Activated CD8-positive, alpha-beta memory T cell treated with anti-CD3 and anti-CD28 coated beads for 24 hours (primary cell): ENCODE results near the gene CD6.

Source experiments
- DNase-seq: peaks from one replicate; pipeline ENCODE4 v3.0.0-alpha.2; 2020

The CD6 gene

DNA sequence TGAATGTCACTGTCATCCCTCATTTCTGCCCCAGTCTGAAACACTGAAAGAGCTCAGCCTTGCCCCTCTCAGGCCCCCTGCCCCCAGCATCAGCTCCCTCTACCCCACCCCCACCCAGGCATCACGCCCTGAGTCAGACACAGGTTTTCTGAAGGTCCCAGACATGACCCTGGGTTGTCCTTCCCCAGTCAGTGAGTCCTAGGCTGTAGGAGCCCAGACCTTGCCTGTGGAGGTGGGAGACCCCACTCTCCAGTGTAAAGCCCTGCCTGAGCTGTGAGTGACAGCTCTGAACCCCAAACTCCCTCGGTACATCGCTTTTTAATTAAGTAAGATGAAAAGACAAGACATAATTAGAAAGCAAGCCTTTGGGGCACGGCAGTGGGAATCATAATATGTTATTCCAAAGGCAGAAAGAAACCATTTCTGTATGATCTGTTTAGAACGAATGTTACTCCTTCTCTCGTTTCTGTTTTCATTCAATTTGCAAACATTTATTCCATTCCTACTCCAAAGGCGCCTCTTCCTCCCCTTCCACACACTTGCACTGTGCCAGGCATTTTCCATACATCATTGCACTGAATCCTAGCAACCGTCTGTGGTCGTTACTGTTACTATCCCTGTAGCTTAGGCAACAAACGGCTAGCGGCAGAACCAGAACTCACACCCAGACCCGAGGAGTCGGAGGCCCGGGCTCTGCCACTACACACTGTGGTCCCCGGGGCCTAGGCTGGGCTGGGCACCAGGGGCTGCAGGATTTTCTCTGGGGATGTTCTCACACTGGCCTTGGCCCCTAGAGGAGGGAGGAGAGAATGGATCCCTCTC lies 63.4 kb downstream of the CD6 start:
- DNase-seq: no peak

GRCh38 chr11:61035526-61035835 lies 64.0 kb downstream of the CD6 start:
- no peak for DNase-seq

- DNase-seq: no peak
These were observed 66.1 kb downstream of the CD6 start for GRCh38 chr11:61037441-61038093.

- DNase-seq: no peak
These were observed 68.4 kb downstream of the CD6 start for GRCh38 chr11:61039916-61040315.

GRCh38 chr11:61041755-61042518 lies 70.5 kb downstream of the CD6 start:
- DNase-seq: peak; percentile 83

GRCh38 chr11:61042537-61042936 lies 71.1 kb downstream of the CD6 start:
- DNase-seq: no peak

DNA sequence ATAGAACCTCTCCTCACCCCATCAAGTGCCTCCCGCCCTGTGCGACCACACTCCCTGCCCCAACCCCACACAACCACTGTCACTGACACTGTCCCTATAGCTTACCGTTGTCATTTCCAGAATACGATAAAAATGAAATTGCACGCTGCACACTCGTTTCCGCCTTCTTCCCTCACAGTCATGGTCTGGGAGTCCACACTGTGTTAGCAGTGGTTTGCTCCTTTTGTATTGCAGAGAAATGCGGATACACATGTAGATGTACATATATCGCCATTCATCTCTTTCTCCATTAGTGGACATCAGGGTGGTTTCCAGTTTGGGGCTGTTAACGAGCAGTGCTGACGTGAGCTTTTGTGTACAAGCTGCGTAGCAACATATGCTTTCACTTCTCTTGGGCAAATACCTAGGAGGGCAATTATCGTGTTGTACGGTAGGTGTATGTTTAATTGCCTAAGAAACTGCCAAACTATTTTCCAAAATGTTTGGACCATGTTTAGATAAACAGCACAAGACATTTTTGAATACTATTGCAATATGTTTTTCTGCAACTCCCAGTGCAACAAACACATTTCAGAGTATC lies 71.6 kb downstream of the CD6 start:
- DNase-seq: no peak

- DNase-seq: no peak
These were observed 73.8 kb downstream of the CD6 start for GRCh38 chr11:61045271-61045670.

DNA sequence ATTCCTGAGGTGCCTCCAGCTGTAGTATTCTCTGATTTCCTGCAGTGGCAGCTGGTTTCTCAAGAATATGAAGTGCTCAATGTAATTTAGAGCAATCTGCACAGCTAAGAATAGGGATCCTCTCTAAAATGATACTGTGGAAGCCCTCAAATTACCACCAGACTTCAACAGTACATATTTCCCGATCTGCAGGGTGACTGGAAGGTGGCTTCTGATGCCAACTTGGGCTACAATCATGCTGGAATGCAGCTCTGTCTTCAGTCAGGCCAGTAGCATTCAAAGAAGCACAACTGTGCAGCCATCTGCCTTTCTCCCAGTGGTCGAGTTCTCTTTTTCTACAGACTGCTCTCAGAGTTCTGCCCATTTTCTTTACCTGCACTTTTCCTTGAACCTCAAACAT lies 75.4 kb downstream of the CD6 start:
- DNase-seq: no peak

- DNase-seq: no peak
These were observed 77.0 kb downstream of the CD6 start for GRCh38 chr11:61048368-61049062.

DNA sequence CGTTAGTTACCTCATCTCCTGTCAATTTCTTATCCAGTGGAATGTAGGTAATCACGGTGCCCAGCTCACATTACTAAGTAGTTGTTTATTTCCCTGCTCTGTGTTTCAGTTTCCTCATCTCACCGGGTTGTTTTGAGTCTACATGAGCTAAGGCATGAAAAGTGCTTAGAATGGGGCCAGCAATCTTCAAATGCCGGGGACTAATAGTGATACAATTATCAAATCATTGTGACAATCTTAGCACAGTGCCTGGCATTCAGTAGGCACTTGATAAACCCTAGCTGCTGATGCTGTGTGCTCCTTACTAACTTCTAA lies 77.5 kb downstream of the CD6 start:
- DNase-seq: no peak

DNA sequence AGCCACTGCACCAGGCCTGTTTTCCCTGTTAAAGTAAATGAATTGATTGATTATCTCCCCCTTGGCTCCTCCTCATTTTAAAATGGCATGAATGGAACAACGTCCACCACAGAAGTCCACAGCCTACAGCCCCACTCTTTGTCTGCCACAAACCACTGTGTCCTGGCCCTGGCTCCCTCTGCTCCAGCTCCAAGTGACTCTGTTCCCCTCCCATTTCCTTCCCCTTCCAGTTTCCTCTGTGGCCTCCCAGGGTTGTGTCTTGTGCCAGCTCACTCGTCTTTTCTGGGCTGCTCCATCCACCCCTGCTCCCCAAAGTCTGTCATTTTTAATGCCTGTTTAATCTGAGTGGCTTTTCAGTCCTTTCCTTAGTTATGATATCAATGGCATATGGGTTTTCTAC lies 78.4 kb downstream of the CD6 start:
- peak; percentile 30 for DNase-seq

DNA sequence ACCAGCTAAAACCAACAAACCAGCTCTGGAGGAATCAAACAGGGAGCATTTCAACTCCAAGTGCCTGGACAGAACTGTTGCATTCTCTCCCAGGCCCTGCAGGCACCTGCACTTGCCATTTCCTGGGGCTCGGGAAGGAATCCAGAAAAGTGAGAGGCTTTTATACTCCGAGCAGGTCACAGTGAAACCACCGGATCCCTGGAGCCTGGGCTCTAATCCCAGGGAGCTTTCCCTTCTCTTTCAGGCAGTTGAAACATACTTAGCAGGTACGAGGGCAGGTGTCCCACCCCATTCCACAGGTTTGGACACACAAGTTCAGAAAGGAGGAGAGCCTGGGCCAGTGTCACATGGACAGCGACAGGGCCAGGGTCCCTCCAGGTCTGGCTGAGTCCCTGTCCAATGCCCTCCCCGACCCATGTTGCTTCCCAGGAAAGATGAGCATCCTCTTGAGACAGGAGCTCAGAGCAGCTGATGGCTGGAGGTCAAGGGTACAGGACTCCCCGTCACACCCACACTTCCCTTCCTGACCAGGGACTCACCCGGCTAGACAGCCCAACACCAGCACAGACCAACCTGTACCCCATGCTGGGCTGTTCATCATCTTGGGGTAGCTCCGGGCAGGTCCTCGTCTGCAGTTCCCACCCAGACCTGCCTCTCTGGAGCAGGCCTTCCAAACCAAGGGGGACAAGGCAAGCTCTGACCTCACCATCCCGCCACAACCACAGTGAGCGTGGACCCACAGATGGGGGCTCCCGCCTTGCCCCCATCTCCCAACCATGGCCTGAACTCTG lies 80.9 kb downstream of the CD6 start:
- DNase-seq: peak; percentile 51

GRCh38 chr11:61053191-61053590 lies 81.7 kb downstream of the CD6 start:
- peak; percentile 50 for DNase-seq

DNA sequence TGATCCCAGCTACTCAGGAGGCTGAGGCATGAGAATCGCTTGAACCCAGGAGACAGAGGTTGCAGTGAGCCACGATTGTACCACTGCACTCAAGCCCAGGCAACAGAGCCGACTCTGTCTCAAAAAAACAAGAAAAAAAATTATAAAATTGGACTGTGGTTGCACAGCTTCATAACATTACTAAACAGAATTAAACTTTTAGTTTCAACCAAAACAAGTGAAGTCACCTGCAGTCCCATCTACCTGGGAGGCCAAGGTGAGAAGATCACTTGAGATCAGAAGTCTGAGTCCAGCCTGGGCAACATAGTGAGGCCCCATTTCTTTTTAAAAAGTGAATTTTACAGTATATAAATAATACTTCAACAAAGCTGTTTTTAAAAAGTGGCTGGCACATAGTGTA lies 83.0 kb downstream of the CD6 start:
- DNase-seq: peak; percentile 33

DNA sequence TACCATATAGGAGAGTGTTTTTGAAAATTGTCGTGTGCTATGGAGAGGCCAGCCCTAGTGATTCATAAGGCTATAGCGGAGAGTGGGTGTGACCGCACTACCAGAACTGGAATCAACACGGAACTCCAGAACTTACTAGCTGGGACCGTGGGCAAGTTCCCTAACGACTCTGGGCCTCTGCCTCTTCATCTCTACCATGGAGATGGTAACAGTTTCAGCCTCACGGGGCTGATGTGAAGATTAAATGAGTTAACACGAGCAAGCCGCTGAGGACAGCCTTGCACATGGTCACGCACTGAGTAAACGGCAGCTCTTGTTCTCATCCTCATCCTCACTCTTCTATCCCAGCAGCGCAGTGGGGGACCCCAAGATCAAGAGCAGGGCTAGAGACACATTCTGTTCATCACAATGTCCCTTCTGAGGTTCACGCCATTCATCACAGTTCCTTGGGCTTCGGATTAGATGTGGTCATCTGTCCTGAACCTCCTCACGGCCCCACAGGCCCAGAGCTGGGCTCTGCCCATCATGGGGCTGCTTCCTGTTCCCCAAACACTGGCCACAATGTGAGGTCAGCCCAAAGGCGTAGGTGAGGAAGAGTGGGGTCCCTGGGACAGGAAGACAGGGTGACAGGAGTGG lies 83.6 kb downstream of the CD6 start:
- peak; percentile 54 for DNase-seq

DNA sequence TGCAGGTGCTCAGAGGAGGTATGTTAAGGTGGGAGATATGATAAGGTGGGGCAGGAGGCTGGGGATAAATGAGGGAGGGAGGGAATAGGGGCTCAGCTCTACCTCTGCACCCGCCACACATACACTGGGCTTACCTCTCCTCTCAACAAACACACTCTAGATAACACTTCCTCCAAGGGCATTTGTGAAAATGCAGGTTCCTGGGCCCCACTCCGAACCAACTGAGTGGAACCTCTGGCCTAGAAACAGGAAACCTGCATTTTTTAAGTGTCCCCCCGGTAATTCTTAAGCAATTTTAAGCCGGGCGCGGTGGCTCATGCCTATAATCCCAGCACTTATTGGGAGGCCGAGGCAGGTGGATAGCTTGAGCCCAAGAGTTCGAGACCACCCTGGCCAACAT lies 84.3 kb downstream of the CD6 start:
- peak; percentile 45 for DNase-seq

- peak; percentile 53 for DNase-seq
These were observed 85.1 kb downstream of the CD6 start for GRCh38 chr11:61056571-61056970.

DNA sequence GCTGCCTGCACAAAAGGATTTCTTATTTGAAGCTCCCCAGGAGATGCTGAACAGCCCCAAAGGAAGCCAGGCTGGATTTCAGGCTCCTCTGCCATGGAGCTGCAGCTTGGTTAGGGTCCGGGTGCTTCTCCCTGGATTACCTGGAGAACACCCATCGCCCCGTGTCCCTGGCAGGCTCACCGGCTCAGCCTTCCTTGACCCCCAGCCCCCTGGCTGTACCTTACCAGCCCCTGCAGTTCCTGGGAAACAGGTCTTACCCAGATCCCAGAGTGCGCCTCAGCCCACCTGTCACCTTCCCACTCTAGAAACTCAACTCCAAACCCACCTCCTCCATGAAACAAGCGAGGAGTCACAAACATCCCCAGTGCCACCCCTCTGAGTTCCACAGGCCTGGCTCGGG lies 85.5 kb downstream of the CD6 start:
- DNase-seq: no peak

- peak; percentile 48 for DNase-seq
These were observed 86.1 kb downstream of the CD6 start for GRCh38 chr11:61057615-61058014.

GRCh38 chr11:61058583-61059259 lies 87.2 kb downstream of the CD6 start:
- DNase-seq: peak; percentile 55
